Measurements from ENCODE around the gene MLKL.

MLKL gene

DNA sequence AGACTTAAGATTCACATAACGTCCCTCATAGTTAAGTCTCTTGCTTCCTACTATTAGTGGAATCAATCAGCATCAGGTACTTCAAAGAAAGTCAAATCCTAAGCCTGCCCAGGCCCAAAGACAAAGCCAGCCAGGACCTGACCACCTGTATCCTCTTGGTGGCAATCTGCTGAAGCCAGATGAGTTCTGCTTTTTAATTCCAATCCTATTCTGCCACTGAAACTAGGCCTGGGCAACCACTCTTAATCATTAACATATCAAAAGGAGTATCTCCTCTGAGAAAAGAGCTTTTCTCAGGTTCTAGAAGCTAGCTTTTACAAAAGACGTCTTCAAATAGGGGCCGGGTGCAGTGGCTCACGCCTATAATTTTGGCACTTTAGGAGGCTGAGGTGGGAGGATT is 78.7 kb downstream of the MLKL start:
- H3K27me3 Mint-ChIP-seq: no peaks in the 10 kb centered on the region
- no peak overlapping the region for H3K27ac Mint-ChIP-seq
- H3K9me3 Mint-ChIP-seq: no peaks in the 10 kb centered on the region
- ATAC-seq: no peak
- no peak for DNase-seq
- peaks cover 39% of the 10 kb centered on the region for H3K4me1 Mint-ChIP-seq
- no peak overlapping the region for H3K4me3 Mint-ChIP-seq
